ENCODE data around the gene GPS1.

- TF ChIP-seq EZH2phosphoT487 (IDR thresholded peaks at IDR 0.05; ENCODE audit: low read depth, severe bottlenecking, unreplicated experiment) (no peak), EZH2 (IDR thresholded peaks at IDR 0.05; ENCODE audit: borderline replicate concordance) (no peak)
Measured at GRCh38 chr17:82016875-82017459, 34.7 kb upstream of the GPS1 start.
